Testis (tissue), 5 donors: ENCODE measurements around the gene MAGI1. TPM values are rescaled to one million over a fixed set of nuclear protein-coding genes. Genes with fewer than 3 reads are reported as not detected.

Experiments
- DNase-seq: peaks from one replicate; pipeline ENCODE4 v3.0.0-alpha.2; 2019
- H3K27ac ChIP-seq, 2 donors: fragments of 200-600 bp; sonication (generic); one replicate each; pipeline ENCODE4 v1.5.1; 2019
- H3K27me3 ChIP-seq: fragments of 200-600 bp; sonication (generic); one replicate; pipeline ENCODE4 v1.5.1; 2019
- H3K36me3 ChIP-seq: fragments of 200-600 bp; sonication (generic); one replicate; pipeline ENCODE4 v1.5.1; 2017; ENCODE audit warnings: low read depth; ENCODE audit errors: missing control alignments
- H3K4me1 ChIP-seq: fragments of 200-600 bp; sonication (generic); one replicate; pipeline ENCODE4 v1.5.1; 2019
- H3K4me3 ChIP-seq, 2 donors: fragments of 200-600 bp; sonication (generic); one replicate each; pipeline ENCODE4 v1.5.1; 2017 to 2019
- H3K9me3 ChIP-seq: fragments of 200-600 bp; sonication (generic); one replicate; pipeline ENCODE4 v1.5.1; 2017
- CTCF ChIP-seq, 3 experiments: fragments of 450-650 bp in 2 of 3; fragments of 200-600 bp in 1 of 3; sonication (generic) in 1 of 3; IDR thresholded peaks; one replicate each; pipeline ENCODE4 v1.5.1; 2016 to 2019; ENCODE audit warnings: antibody characterized with exemption in 3 of 3, mild to moderate bottlenecking in 2 of 3, moderate library complexity in 1 of 3
- POLR2A ChIP-seq: fragments of 450-650 bp; IDR thresholded peaks from one replicate; pipeline ENCODE4 v1.6.1; 2017; ENCODE audit warnings: antibody characterized with exemption, mild to moderate bottlenecking, moderate library complexity
- WGBS, 2 donors: methylation state at CpG; one replicate each; pipeline ENCODE4 v1.1.5; 2018; 5-methylcytosine and 5-hydroxymethylcytosine counted together
- intact Hi-C: fragments of 100-400 bp; cut with DNase I; formaldehyde crosslinking; loops from one replicate; pipeline ENCODE4 v1.15.1; 2023; ENCODE audit warnings: low total_unique reads
- long read RNA-seq, 2 donors: transcript quantifications; one replicate each; lab custom pipeline, GENCODE V29; 2026
- polyA plus RNA-seq: library from polyadenylated mRNA; stranded (reverse); fragments of 350-450 nt; fragmentation: Illumina TruSeq; extraction: RNeasy Lipid Tissue Mini Kit (QIAGEN cat#74804); gene quantifications from one replicate; pipeline ENCODE4 v1.2.3, GENCODE V29; 2014; ENCODE audit warnings: low read depth, low replicate concordance; ENCODE audit not compliant: insufficient read depth
- total RNA-seq, 2 donors: library from RNA; depleted of rRNA; stranded (reverse); fragments of >200 nt; gene quantifications; one replicate each; pipeline ENCODE4 v1.2.3, GENCODE V29; 2016

Gene MAGI1
- total RNA-seq (10 to 100 TPM; 55.4 to 56.1 TPM), polyA plus RNA-seq (60.4 TPM)
- long read RNA-seq, donor 1: 0 reads
- long read RNA-seq, donor 2: 0 reads

- no peaks in the 10 kb centered on the region for H3K27me3 ChIP-seq
- TF ChIP-seq POLR2A (no peak), CTCF (IDR thresholded peaks at IDR 0.05) (peak in 1 of 3 experiments; percentile 36)
Measured at GRCh38 chr3:66038726-66039589, at the start of gene MAGI1. MAGI1 (minus strand) TSS chr3:66038918; CDS start chr3:66038308, 610 bp downstream.

GRCh38 chr3:66083784-66084213, 45.1 kb upstream of the MAGI1 start:
- Histone ChIP-seq H3K4me1 (no peaks in the 10 kb centered on the region), H3K27me3 (no peaks in the 10 kb centered on the region), H3K9me3 (no peaks in the 10 kb centered on the region), H3K27ac (no peak overlapping the region), H3K4me3 (no peak overlapping the region), H3K36me3 (no peaks in the 10 kb centered on the region)
- TF ChIP-seq POLR2A: no peak
- TF ChIP-seq CTCF (IDR thresholded peaks at IDR 0.05): no peak
- 48 to 56% methylated on average over 3 of the region's 3 CpGs for WGBS, 2 donors
- intact Hi-C loops: no loop called here
- no peak for DNase-seq

More at GRCh38 chr3:66038726-66039589, at the start of gene MAGI1:
- Histone ChIP-seq H3K27ac (peak within 1 kb of the TSS; percentile 83 to 90), H3K36me3 (no peaks in the 10 kb centered on the region), H3K9me3 (no peaks in the 10 kb centered on the region), H3K4me1 (peaks cover 13% of the 10 kb centered on the region), H3K4me3 (peak within 1 kb of the TSS; percentile 76 to 90)
- peak; percentile 95 for DNase-seq
- 1% methylated on average over 26 to 73 of the region's 73 CpGs for WGBS, 2 donors
- intact Hi-C loops: no loop called here

- H3K9me3 ChIP-seq: no peaks in the 10 kb centered on the region
- TF ChIP-seq CTCF (IDR thresholded peaks at IDR 0.05): no peak
- no peak for TF ChIP-seq POLR2A
- 59 to 75% methylated on average over 5 of the region's 5 CpGs for WGBS, 2 donors
- no peak overlapping the region for H3K4me3 ChIP-seq
- DNase-seq: no peak
- H3K4me1 ChIP-seq: no peaks in the 10 kb centered on the region
- H3K27ac ChIP-seq: no peak overlapping the region
- intact Hi-C loops: no loop called here
- no peaks in the 10 kb centered on the region for H3K36me3 ChIP-seq
- no peaks in the 10 kb centered on the region for H3K27me3 ChIP-seq
Measured at GRCh38 chr3:66083096-66083678, 44.5 kb upstream of the MAGI1 start.

GRCh38 chr3:66082679-66083078, 44.0 kb upstream of the MAGI1 start:
- no peaks in the 10 kb centered on the region for H3K4me1 ChIP-seq
- no peak for TF ChIP-seq POLR2A
- TF ChIP-seq CTCF (IDR thresholded peaks at IDR 0.05): no peak
- no peaks in the 10 kb centered on the region for H3K36me3 ChIP-seq
- intact Hi-C loops: no loop called here
- H3K27ac ChIP-seq: no peak overlapping the region
- H3K27me3 ChIP-seq: no peaks in the 10 kb centered on the region
- no peaks in the 10 kb centered on the region for H3K9me3 ChIP-seq
- DNase-seq: no peak
- H3K4me3 ChIP-seq: no peak overlapping the region
